Astrocyte (in vitro differentiated cells and primary cell): Measurements from ENCODE around the gene ZNF3.

Experiments used
- EZH2 ChIP-seq: IDR thresholded peaks from 2 replicates; pipeline ENCODE4 v1.6.1; 2012; ENCODE audit warnings: mild to moderate bottlenecking, low read length, inconsistent platforms; ENCODE audit not compliant: insufficient read depth
- TF ChIP-seq, protein P1 (sequence below): IDR thresholded peaks from 2 replicates; pipeline ENCODE4 v1.5.1; 2011; ENCODE audit warnings: low read depth, mild to moderate bottlenecking, inconsistent platforms, low read length, moderate library complexity; ENCODE audit not compliant: insufficient read depth

DNA sequence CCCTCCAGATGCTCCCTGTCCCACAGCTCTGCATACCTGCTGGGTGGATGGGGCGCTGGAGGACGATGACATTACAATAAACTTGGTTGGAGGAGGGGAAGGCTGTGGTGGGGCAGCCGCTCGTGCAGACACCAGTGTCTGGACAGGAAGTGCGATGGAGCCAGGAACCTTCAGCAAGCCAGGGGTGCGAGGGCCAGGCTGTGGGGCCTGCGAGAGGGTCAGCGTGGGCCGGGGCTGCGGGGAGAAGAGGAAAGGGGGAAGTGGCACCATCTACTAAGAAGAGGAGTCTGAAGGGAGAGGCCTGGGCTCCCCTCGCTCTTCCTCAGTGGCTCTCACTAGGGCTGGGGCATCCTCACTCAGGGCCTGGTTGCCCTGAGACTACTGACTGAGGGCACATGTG lies 26.4 kb upstream of the ZNF3 start:
- TF ChIP-seq, protein P1, sequence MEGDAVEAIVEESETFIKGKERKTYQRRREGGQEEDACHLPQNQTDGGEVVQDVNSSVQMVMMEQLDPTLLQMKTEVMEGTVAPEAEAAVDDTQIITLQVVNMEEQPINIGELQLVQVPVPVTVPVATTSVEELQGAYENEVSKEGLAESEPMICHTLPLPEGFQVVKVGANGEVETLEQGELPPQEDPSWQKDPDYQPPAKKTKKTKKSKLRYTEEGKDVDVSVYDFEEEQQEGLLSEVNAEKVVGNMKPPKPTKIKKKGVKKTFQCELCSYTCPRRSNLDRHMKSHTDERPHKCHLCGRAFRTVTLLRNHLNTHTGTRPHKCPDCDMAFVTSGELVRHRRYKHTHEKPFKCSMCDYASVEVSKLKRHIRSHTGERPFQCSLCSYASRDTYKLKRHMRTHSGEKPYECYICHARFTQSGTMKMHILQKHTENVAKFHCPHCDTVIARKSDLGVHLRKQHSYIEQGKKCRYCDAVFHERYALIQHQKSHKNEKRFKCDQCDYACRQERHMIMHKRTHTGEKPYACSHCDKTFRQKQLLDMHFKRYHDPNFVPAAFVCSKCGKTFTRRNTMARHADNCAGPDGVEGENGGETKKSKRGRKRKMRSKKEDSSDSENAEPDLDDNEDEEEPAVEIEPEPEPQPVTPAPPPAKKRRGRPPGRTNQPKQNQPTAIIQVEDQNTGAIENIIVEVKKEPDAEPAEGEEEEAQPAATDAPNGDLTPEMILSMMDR: no peak
- no peak for TF ChIP-seq EZH2
